ENCODE measurements around the gene ATP8A2. TPM values are rescaled to one million over a fixed set of nuclear protein-coding genes. Genes with fewer than 3 reads are reported as not detected.

ATP8A2 gene
- total and polyA plus RNA-seq, 9 of the 15 experiments (the other 6 are each of a cell fraction or from before 2014, with no cell fraction given) = under 0.01 to 0.33 (median 0.06) TPM; not detected in 4

GRCh38 chr13:25657157-25657556 lies 285.4 kb downstream of the ATP8A2 start:
- no peaks in the 10 kb centered on the region for H3K27me3 ChIP-seq (ENCODE audit: control insufficient read depth in 2 of 2, insufficient read depth in 2 of 2, low read length in 2 of 2)
- BruUV-seq (replicated peaks) = no TSS peak
- H3K4me3 ChIP-seq = no peak overlapping the region
- FAIRE-seq = no peak
- no peak overlapping the region for H3K9ac ChIP-seq (ENCODE audit: insufficient read depth in 1 of 2, low read depth in 2 of 2, low read length in 2 of 2)
- no peaks in the 10 kb centered on the region for H4K20me1 ChIP-seq (replicated peaks; ENCODE audit: control insufficient read depth, insufficient read depth, low read length)
- H3K4me1 ChIP-seq (replicated peaks in 1 of 2; ENCODE audit: control insufficient read depth in 2 of 2, insufficient read depth in 2 of 2, low read length in 2 of 2) = no peaks in the 10 kb centered on the region
- H3K4me2 ChIP-seq (ENCODE audit: insufficient read depth, low read length) = no peak overlapping the region
- in situ Hi-C loops (cut with MboI) = no loop called here
- no peak for TF ChIP-seq GTF3C2 (IDR thresholded peaks at IDR 0.05; ENCODE audit: borderline replicate concordance, extremely low read depth, insufficient read length)
- no peak overlapping the region for H3K27ac ChIP-seq (ENCODE audit: extremely low read depth, low read depth, low read length)
- ChIA-PET CTCF (ENCODE audit: low intra/inter-chr PET ratio) (no interaction called here), POLR2A (no interaction called here)
- intact Hi-C loops (cut with micrococcal nuclease) = no loop called here
- DNase-seq (ENCODE audit: extremely low read depth in 1 of 4, low spot score in 3 of 4) = no peak
- H3K9me3 ChIP-seq (replicated peaks; ENCODE audit: control insufficient read depth, insufficient read depth, low read depth, low read length) = no peaks in the 10 kb centered on the region
- no peak for ATAC-seq
- H2AFZ ChIP-seq (ENCODE audit: low read depth, low read length) = no peak overlapping the region
- H3K36me3 ChIP-seq (ENCODE audit: control insufficient read depth, insufficient read depth, low read length) = no peaks in the 10 kb centered on the region
- WGBS (ENCODE audit: insufficient coverage, low coverage, missing lambda C conversion rate) = no CpG with 5 or more reads among the region's 3 CpGs
- H3K9me1 ChIP-seq (ENCODE audit: control insufficient read depth, insufficient read depth, low read length) = no peaks in the 10 kb centered on the region
- H3K79me2 ChIP-seq (ENCODE audit: control insufficient read depth, insufficient read depth, low read length) = no peaks in the 10 kb centered on the region

Measured in K562 (cell line).